B cell (primary cell): ENCODE results near the gene TCF7L1. TPM values are rescaled to one million over a fixed set of nuclear protein-coding genes. Genes with fewer than 3 reads are reported as not detected.

Experiments used
- ATAC-seq: fragments of 200-7000 bp; cut with Tn5 transposase; one replicate; pipeline ENCODE4 v1.10.0; 2021; ENCODE audit warnings: low read depth, mild to moderate bottlenecking, moderate number of reproducible peaks, moderate library complexity
- CTCF ChIA-PET: fragments of 350-600 bp; sonication (Branson Sonifier 250); formaldehyde crosslinking; loops from one replicate; lab custom pipeline; 2021; ENCODE audit warnings: antibody characterized with exemption, inconsistent platforms; lab: Charles Lee
- POLR2A ChIA-PET: fragments of 350-600 bp; sonication (Branson Sonifier 250); formaldehyde crosslinking; loops from one replicate; lab custom pipeline; 2021; ENCODE audit warnings: antibody characterized with exemption; lab: Charles Lee
- DNase-seq: peaks from one replicate; pipeline ENCODE4 v3.0.0; 2013
- H2AFZ ChIP-seq: 2 replicates; pipeline ENCODE4 v1.6.1; 2012; ENCODE audit warnings: mild to moderate bottlenecking, low read depth, low read length; ENCODE audit not compliant: insufficient read depth, poor library complexity, severe bottlenecking
- H3K27ac ChIP-seq, 2 donors: 1 replicate in 1 of 2; 2 replicates in 1 of 2; pipeline ENCODE4 v1.5.1; 2012 to 2013; ENCODE audit warnings: low read length in 2 of 2, mild to moderate bottlenecking in 2 of 2, moderate library complexity in 1 of 2
- H3K27me3 ChIP-seq, 4 experiments: fragments of 200-600 bp in 1 of 4; sonication (generic) in 1 of 4; replicated peaks in 1 of 4; 1 replicate in 2 of 4; 2 replicates in 2 of 4; pipeline versions ENCODE4 v1.6.1 to v1.7.0; 2013 to 2016; ENCODE audit warnings: low read length in 3 of 4, mild to moderate bottlenecking in 2 of 4, mixed read lengths in 1 of 4, moderate library complexity in 1 of 4; ENCODE audit not compliant: insufficient read depth in 4 of 4, control insufficient read depth in 3 of 4; ENCODE audit errors: control extremely low read depth in 1 of 4
- H3K36me3 ChIP-seq, 2 experiments: replicated peaks in 1 of 2; 1 replicate in 1 of 2; 2 replicates in 1 of 2; pipeline versions ENCODE4 v1.6.1 to v1.7.1; 2013; ENCODE audit warnings: low read length in 1 of 2; ENCODE audit not compliant: insufficient read depth in 2 of 2, control insufficient read depth in 1 of 2; ENCODE audit errors: control extremely low read depth in 1 of 2, extremely low read depth in 1 of 2
- H3K4me1 ChIP-seq, 2 donors: fragments of 200-600 bp in 1 of 2; sonication (generic) in 1 of 2; 1 replicate in 1 of 2; 2 replicates in 1 of 2; pipeline versions ENCODE4 v1.5.1 to v1.6.1; 2013 to 2017; ENCODE audit warnings: low read length in 2 of 2; ENCODE audit not compliant: control insufficient read depth in 2 of 2, insufficient read depth in 2 of 2
- H3K4me2 ChIP-seq: replicated peaks from 2 replicates; pipeline ENCODE3; 2012; ENCODE audit warnings: mild to moderate bottlenecking, low read depth, low read length; ENCODE audit not compliant: poor library complexity, severe bottlenecking
- H3K4me3 ChIP-seq, 5 experiments: fragments of 200-600 bp in 1 of 5; sonication (generic) in 1 of 5; 1 replicate in 3 of 5; 2 replicates in 2 of 5; pipeline versions ENCODE4 v1.5.1 to v1.7.0; 2011 to 2016; ENCODE audit warnings: low read length in 4 of 5, mild to moderate bottlenecking in 4 of 5, low read depth in 2 of 5, control low read depth in 1 of 5, moderate library complexity in 1 of 5; ENCODE audit not compliant: insufficient read depth in 1 of 5; ENCODE audit errors: control extremely low read depth in 1 of 5, extremely low read depth in 1 of 5
- H3K79me2 ChIP-seq: fragments of 200-600 bp; sonication (generic); one replicate; pipeline ENCODE4 v1.6.0; 2016; ENCODE audit warnings: low read length; ENCODE audit not compliant: control insufficient read depth, insufficient read depth
- H3K9ac ChIP-seq: fragments of 200-600 bp; sonication (generic); 2 replicates; pipeline ENCODE4 v1.6.1; 2017; ENCODE audit warnings: mild to moderate bottlenecking, low read length, moderate library complexity
- H3K9me3 ChIP-seq, 3 donors: one replicate each; pipeline versions ENCODE4 v1.6.1 to v1.7.1; 2013; ENCODE audit warnings: low read length in 2 of 3; ENCODE audit not compliant: control insufficient read depth in 2 of 3, insufficient read depth in 1 of 3; ENCODE audit errors: control extremely low read depth in 1 of 3
- H4K20me1 ChIP-seq: 2 replicates; pipeline ENCODE4 v1.6.0; 2012; ENCODE audit warnings: mild to moderate bottlenecking, low read length; ENCODE audit not compliant: insufficient read depth, control insufficient read depth, poor library complexity, severe bottlenecking
- H3K27ac Mint-ChIP-seq: one replicate; pipeline ENCODE4 v1.8.0; 2021; ENCODE audit warnings: mixed read lengths
- H3K27me3 Mint-ChIP-seq: one replicate; pipeline ENCODE4 v1.8.0; 2021; ENCODE audit warnings: mixed read lengths
- H3K4me1 Mint-ChIP-seq: one replicate; pipeline ENCODE4 v1.8.0; 2021; ENCODE audit warnings: mixed read lengths
- H3K4me3 Mint-ChIP-seq: one replicate; pipeline ENCODE4 v1.8.0; 2021; ENCODE audit warnings: mixed read lengths
- H3K9me3 Mint-ChIP-seq: one replicate; pipeline ENCODE4 v1.8.0; 2022; ENCODE audit warnings: mixed read lengths; ENCODE audit not compliant: insufficient read depth
- CTCF ChIP-seq: fragments of 200-600 bp; IDR thresholded peaks from one replicate; pipeline ENCODE4 v1.8.0; 2022; ENCODE audit warnings: antibody characterized with exemption, mild to moderate bottlenecking
- EZH2 ChIP-seq: IDR thresholded peaks from 2 replicates; pipeline ENCODE4 v1.6.1; 2012; ENCODE audit warnings: borderline replicate concordance, low read depth, mild to moderate bottlenecking, moderate library complexity, low read length; ENCODE audit not compliant: insufficient read depth, poor library complexity, severe bottlenecking
- WGBS: methylation state at CpG from one replicate; pipeline ENCODE4 v1.1.5; 2013; ENCODE audit warnings: missing lambda C conversion rate; ENCODE audit not compliant: insufficient coverage; 5-methylcytosine and 5-hydroxymethylcytosine counted together
- intact Hi-C: fragments of 100-400 bp; cut with micrococcal nuclease; formaldehyde crosslinking; loops from one replicate; pipeline ENCODE4 v1.10.0; 2022
- polyA plus RNA-seq: library from polyadenylated mRNA; depleted of rRNA; stranded (reverse); fragments of >200 nt; gene quantifications from 2 replicates; pipeline ENCODE4 v1.2.3, GENCODE V29; 2012
- total RNA-seq, 2 donors: library from RNA; stranded (reverse); fragments of 120-200 nt in 1 of 2; gene quantifications; 1 replicate in 1 of 2; 2 replicates in 1 of 2; pipeline versions ENCODE4 v1.2.3 to v1.2.4, GENCODE V29; 2013 to 2022

Gene TCF7L1
- total and polyA plus RNA-seq, 2 donors (not counting 1 experiment from before 2014, with no cell fraction given) = 0.67 to 0.81 TPM

- no peaks in the 10 kb centered on the region for H3K4me1 ChIP-seq
- no peak overlapping the region for H3K27ac ChIP-seq
- no peak overlapping the region for H3K4me2 ChIP-seq
- peaks cover 11% of the 10 kb centered on the region for H3K27me3 Mint-ChIP-seq
- H2AFZ ChIP-seq = no peak overlapping the region
- H3K4me1 Mint-ChIP-seq = no peaks in the 10 kb centered on the region
- intact Hi-C loops = no loop called here
- H3K79me2 ChIP-seq = no peaks in the 10 kb centered on the region
- H3K27me3 ChIP-seq = peaks cover 0 to 2% (median 0%) of the 10 kb centered on the region in 4 experiments
- TF ChIP-seq EZH2 = no peak
- H3K9me3 ChIP-seq = no peaks in the 10 kb centered on the region
- no peak for ATAC-seq
- H4K20me1 ChIP-seq = no peaks in the 10 kb centered on the region
- POLR2A ChIA-PET = no interaction called here
- H3K9ac ChIP-seq = no peak overlapping the region
- CTCF ChIA-PET = no interaction called here
- 90% methylated on average over 2 of the region's 3 CpGs for whole genome bisulfite sequencing
- no peaks in the 10 kb centered on the region for H3K36me3 ChIP-seq
- no peak overlapping the region for H3K4me3 Mint-ChIP-seq
- H3K4me3 ChIP-seq = no peak overlapping the region
- DNase-seq = no peak
- no peaks in the 10 kb centered on the region for H3K9me3 Mint-ChIP-seq
- no peak overlapping the region for H3K27ac Mint-ChIP-seq
These were observed 66.5 kb downstream of the TCF7L1 start for GRCh38 chr2:85199698-85200097.

GRCh38 chr2:85209887-85210286, 76.7 kb downstream of the TCF7L1 start:
- H3K9ac ChIP-seq = no peak overlapping the region
- H2AFZ ChIP-seq = no peak overlapping the region
- no peaks in the 10 kb centered on the region for H3K79me2 ChIP-seq
- peaks cover 0 to 11% (median 0%) of the 10 kb centered on the region in 4 experiments for H3K27me3 ChIP-seq
- ChIA-PET POLR2A (no interaction called here), CTCF (no interaction called here)
- H3K4me3 ChIP-seq = no peak overlapping the region
- ATAC-seq (no peak), DNase-seq (no peak)
- no peaks in the 10 kb centered on the region for H4K20me1 ChIP-seq
- H3K27ac ChIP-seq = no peak overlapping the region
- H3K9me3 ChIP-seq = peaks cover 0 to 2% (median 0%) of the 10 kb centered on the region in 3 donors
- H3K36me3 ChIP-seq = no peaks in the 10 kb centered on the region
- peaks cover 30% of the 10 kb centered on the region for H3K27me3 Mint-ChIP-seq
- no peak overlapping the region for H3K4me2 ChIP-seq
- no CpG with 5 or more reads among the region's 1 CpG for WGBS
- intact Hi-C loops = no loop called here
- H3K27ac Mint-ChIP-seq = no peak overlapping the region
- H3K9me3 Mint-ChIP-seq = no peaks in the 10 kb centered on the region
- no peak for TF ChIP-seq CTCF
- TF ChIP-seq EZH2 = no peak
- no peak overlapping the region for H3K4me3 Mint-ChIP-seq
- H3K4me1 ChIP-seq = no peaks in the 10 kb centered on the region
- no peaks in the 10 kb centered on the region for H3K4me1 Mint-ChIP-seq
